ENCODE results near the gene ARMC7. TPM values are rescaled to one million over a fixed set of nuclear protein-coding genes. Genes with fewer than 3 reads are reported as not detected.

The ARMC7 gene
- polyA plus RNA-seq, 1 donor from 2014 or later = 3.7 TPM

DNA sequence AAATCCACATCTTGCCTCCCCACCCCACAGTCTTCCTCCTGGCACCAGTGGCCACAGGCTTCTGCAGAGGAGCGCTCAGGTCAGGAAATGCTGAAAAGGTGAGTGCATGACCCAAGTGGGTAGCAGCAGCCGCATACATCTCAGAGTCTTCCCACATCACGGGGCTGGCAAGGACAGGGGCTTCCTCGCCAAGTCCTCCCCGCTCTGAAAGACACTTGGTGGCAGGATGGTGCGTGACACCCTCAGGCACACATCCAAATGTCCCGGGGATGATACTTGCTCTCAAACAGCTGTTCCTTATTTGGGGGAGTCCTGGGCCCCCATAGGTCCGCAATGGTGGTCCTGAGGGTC is 30.8 kb upstream of the ARMC7 start:
- H3K9ac ChIP-seq (ENCODE audit: low read length) = no peak overlapping the region
- no peak overlapping the region for H3K27ac ChIP-seq (ENCODE audit: low read length)
- H3K9me2 ChIP-seq (ENCODE audit: insufficient read depth, low read length) = no peaks in the 10 kb centered on the region
- H3K9me3 ChIP-seq (ENCODE audit: low read length) = no peaks in the 10 kb centered on the region
- no peaks in the 10 kb centered on the region for H3K27me3 ChIP-seq (ENCODE audit: insufficient read depth, low read depth, low read length)
- H3K4me2 ChIP-seq (ENCODE audit: low read length) = no peak overlapping the region
- H3K36me3 ChIP-seq (ENCODE audit: insufficient read depth, low read length) = no peaks in the 10 kb centered on the region
- no peaks in the 10 kb centered on the region for H4K20me1 ChIP-seq (ENCODE audit: insufficient read depth)
- H3F3A ChIP-seq (ENCODE audit: insufficient read depth, low read length, poor library complexity, severe bottlenecking) = no peaks in the 10 kb centered on the region
- no peaks in the 10 kb centered on the region for H3K79me2 ChIP-seq (replicated peaks; ENCODE audit: insufficient read depth, low read length)
- no peak overlapping the region for H2AFZ ChIP-seq (ENCODE audit: low read depth, low read length)
- H3K4me3 ChIP-seq (ENCODE audit: low read length) = no peak overlapping the region
- no peak for TF ChIP-seq SMC3 (conservative IDR thresholded peaks at IDR 0.05; ENCODE audit: poor library complexity)
- no peak for TF ChIP-seq MXI1 (conservative IDR thresholded peaks at IDR 0.05; ENCODE audit: poor library complexity, severe bottlenecking)
- TF ChIP-seq EZH2 (IDR thresholded peaks at IDR 0.05; ENCODE audit: borderline replicate concordance, insufficient read depth, low read length, poor library complexity, severe bottlenecking) = no peak

DNA sequence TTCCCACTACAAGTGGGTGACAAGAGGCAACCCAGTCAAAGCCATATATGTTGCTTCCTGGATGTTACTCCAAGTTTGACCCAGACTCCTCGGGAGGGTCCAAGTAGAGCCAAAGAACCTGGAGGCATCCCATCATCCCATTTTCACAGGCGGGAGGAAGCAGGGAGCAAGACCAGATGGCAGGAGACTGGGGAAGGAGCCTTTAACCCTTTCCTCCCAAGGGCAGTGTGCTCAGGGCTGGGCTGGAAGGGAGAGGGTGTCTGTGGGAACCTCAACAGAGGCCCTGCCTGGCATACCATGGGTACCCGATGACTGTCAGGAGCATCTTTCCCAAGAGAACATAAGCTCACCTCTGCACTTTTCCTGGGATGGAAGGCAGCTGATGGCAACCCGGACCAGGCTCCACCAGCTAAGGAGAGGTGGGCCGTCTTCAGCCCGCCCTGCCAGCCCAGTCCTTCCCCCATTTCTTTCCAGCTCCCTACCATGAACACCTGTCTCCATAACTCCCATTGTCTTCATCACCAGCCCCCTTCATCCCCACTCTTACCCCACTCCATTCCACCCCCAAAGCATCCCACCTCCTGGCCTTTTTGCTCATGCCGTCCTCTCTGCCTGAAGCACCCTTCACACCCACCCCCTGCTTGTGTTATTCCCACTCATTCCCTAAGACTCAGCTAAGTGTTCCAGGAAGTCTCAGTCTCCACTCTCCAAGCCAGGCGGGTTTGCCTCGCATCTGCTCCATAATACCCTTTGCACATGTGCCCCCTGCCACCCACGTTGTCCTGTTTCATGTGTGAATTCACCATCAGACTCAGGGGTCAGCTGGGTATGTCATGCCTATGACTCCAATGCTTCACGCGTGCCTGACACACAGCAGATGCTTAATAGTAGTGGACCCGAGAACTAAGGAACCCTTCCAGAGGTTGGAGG is 27.9 kb upstream of the ARMC7 start:
- Histone ChIP-seq H3K9ac (ENCODE audit: low read length) (no peak overlapping the region), H3K4me2 (ENCODE audit: low read length) (no peak overlapping the region), H3K27me3 (ENCODE audit: insufficient read depth, low read depth, low read length) (no peaks in the 10 kb centered on the region), H3F3A (ENCODE audit: insufficient read depth, low read length, poor library complexity, severe bottlenecking) (no peaks in the 10 kb centered on the region), H2AFZ (ENCODE audit: low read depth, low read length) (no peak overlapping the region), H3K9me3 (ENCODE audit: low read length) (no peaks in the 10 kb centered on the region), H3K27ac (ENCODE audit: low read length) (no peak overlapping the region), H3K9me2 (ENCODE audit: insufficient read depth, low read length) (no peaks in the 10 kb centered on the region), H3K4me3 (ENCODE audit: low read length) (no peak overlapping the region), H3K79me2 (replicated peaks; ENCODE audit: insufficient read depth, low read length) (no peaks in the 10 kb centered on the region), H3K36me3 (ENCODE audit: insufficient read depth, low read length) (no peaks in the 10 kb centered on the region), H4K20me1 (ENCODE audit: insufficient read depth) (no peaks in the 10 kb centered on the region)
- TF ChIP-seq SMC3 (conservative IDR thresholded peaks at IDR 0.05; ENCODE audit: poor library complexity) (no peak), MXI1 (conservative IDR thresholded peaks at IDR 0.05; ENCODE audit: poor library complexity, severe bottlenecking) (no peak), RAD21 (conservative IDR thresholded peaks at IDR 0.05) (no peak), EZH2 (IDR thresholded peaks at IDR 0.05; ENCODE audit: borderline replicate concordance, insufficient read depth, low read length, poor library complexity, severe bottlenecking) (no peak), POLR2AphosphoS5 (IDR thresholded peaks at IDR 0.05) (no peak), TAF1 (IDR thresholded peaks at IDR 0.05; ENCODE audit: low read depth) (no peak)
- TF ChIP-seq, protein P1, sequence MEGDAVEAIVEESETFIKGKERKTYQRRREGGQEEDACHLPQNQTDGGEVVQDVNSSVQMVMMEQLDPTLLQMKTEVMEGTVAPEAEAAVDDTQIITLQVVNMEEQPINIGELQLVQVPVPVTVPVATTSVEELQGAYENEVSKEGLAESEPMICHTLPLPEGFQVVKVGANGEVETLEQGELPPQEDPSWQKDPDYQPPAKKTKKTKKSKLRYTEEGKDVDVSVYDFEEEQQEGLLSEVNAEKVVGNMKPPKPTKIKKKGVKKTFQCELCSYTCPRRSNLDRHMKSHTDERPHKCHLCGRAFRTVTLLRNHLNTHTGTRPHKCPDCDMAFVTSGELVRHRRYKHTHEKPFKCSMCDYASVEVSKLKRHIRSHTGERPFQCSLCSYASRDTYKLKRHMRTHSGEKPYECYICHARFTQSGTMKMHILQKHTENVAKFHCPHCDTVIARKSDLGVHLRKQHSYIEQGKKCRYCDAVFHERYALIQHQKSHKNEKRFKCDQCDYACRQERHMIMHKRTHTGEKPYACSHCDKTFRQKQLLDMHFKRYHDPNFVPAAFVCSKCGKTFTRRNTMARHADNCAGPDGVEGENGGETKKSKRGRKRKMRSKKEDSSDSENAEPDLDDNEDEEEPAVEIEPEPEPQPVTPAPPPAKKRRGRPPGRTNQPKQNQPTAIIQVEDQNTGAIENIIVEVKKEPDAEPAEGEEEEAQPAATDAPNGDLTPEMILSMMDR (IDR thresholded peaks at IDR 0.05; ENCODE audit: poor library complexity, severe bottlenecking) = no peak
- TF ChIP-seq, protein P2, sequence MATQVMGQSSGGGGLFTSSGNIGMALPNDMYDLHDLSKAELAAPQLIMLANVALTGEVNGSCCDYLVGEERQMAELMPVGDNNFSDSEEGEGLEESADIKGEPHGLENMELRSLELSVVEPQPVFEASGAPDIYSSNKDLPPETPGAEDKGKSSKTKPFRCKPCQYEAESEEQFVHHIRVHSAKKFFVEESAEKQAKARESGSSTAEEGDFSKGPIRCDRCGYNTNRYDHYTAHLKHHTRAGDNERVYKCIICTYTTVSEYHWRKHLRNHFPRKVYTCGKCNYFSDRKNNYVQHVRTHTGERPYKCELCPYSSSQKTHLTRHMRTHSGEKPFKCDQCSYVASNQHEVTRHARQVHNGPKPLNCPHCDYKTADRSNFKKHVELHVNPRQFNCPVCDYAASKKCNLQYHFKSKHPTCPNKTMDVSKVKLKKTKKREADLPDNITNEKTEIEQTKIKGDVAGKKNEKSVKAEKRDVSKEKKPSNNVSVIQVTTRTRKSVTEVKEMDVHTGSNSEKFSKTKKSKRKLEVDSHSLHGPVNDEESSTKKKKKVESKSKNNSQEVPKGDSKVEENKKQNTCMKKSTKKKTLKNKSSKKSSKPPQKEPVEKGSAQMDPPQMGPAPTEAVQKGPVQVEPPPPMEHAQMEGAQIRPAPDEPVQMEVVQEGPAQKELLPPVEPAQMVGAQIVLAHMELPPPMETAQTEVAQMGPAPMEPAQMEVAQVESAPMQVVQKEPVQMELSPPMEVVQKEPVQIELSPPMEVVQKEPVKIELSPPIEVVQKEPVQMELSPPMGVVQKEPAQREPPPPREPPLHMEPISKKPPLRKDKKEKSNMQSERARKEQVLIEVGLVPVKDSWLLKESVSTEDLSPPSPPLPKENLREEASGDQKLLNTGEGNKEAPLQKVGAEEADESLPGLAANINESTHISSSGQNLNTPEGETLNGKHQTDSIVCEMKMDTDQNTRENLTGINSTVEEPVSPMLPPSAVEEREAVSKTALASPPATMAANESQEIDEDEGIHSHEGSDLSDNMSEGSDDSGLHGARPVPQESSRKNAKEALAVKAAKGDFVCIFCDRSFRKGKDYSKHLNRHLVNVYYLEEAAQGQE (IDR thresholded peaks at IDR 0.05; ENCODE audit: borderline replicate concordance) = no peak

All from neural cell (in vitro differentiated cells).